ENCODE data around the gene STMP1. TPM values are rescaled to one million over a fixed set of nuclear protein-coding genes. Genes with fewer than 3 reads are reported as not detected.

The STMP1 gene
- total and polyA plus RNA-seq, 2 of the 4 experiments (the other 2 are of a cell fraction): 6.1 to 28.3 TPM

- H3K4ac ChIP-seq (ENCODE audit: low read depth, low read length): peak overlapping the region; percentile 57
- in situ Hi-C loops (cut with MboI; ENCODE audit: low sequenced_read_pairs) (no loop called here), dilution Hi-C loops (cut with HindIII; ENCODE audit: low sequenced_read_pairs, unreplicated experiment) (no loop called here), intact Hi-C loops (cut with micrococcal nuclease) (loop anchor here (2.0 to 10.0 kb wide), 3 partner anchors 39 to 1213 kb away; no protein-coding TSS in a partner anchor)
- H4K20me1 ChIP-seq (ENCODE audit: insufficient read depth, low read length): 0 out of 2 replicates have a peak, but pooled peaks cover 3% of the 10 kb centered on the region
- CTCF ChIA-PET: interaction anchor here (0.7 to 3.1 kb wide), 5 partner anchors 11 to 135 kb away, joined by 3 to 24 read pairs (median 4); no protein-coding TSS in a partner anchor
- H2AK5ac ChIP-seq (ENCODE audit: low read depth, low read length): peak overlapping the region; percentile 49; the same call in 1 of the 2 replicates
- H2BK5ac ChIP-seq (ENCODE audit: low read depth, low read length, poor library complexity, severe bottlenecking): no peak overlapping the region
- no peak overlapping the region for H3K56ac ChIP-seq (ENCODE audit: extremely low read depth, insufficient read depth, low read length)
- peak overlapping the region; percentile 95 to 97 for H4K8ac ChIP-seq (ENCODE audit: low read depth in 2 of 2, low read length in 2 of 2)
- WGBS, 2 experiments (ENCODE audit: extremely low coverage in 2 of 2, insufficient read length in 1 of 2): no CpG with 5 or more reads among the region's 14 CpGs
- H2AFZ ChIP-seq (replicated peaks; ENCODE audit: low read length, poor library complexity): peak overlapping the region; percentile 93
- H2AK9ac ChIP-seq (replicated peaks; ENCODE audit: low read depth, low read length, poor library complexity): peak overlapping the region; percentile 53
- peak overlapping the region; percentile 84 for H3K4me3 ChIP-seq (ENCODE audit: insufficient read depth, low read depth, low read length)
- H4K5ac ChIP-seq (ENCODE audit: low read depth, low read length): peak overlapping the region; percentile 93
- peaks cover 9% of the 10 kb centered on the region for H3K4me1 ChIP-seq (ENCODE audit: control insufficient read depth, insufficient read depth, low read length)
- no peak for ATAC-seq (ENCODE audit: low read depth)
- TF ChIP-seq MXI1 (IDR thresholded peaks at IDR 0.05; ENCODE audit: borderline replicate concordance, low read depth, low read length): no peak
- TF ChIP-seq CEBPB (IDR thresholded peaks at IDR 0.05; ENCODE audit: low read depth, low read length): peak; percentile 80
- peak overlapping the region; percentile 28 for H3K27ac ChIP-seq (ENCODE audit: insufficient read depth, low read length)
- peak overlapping the region; percentile 72; the same call in 1 of the 2 replicates for H4K91ac ChIP-seq (ENCODE audit: insufficient read depth, low read depth, low read length)
- peak overlapping the region; percentile 64; the same call in 1 of the 3 replicates for H2BK15ac ChIP-seq (ENCODE audit: low read depth, low read length)
- peak overlapping the region; percentile 52 for H3K9ac ChIP-seq (ENCODE audit: low read depth, low read length)
- H3K27me3 ChIP-seq (ENCODE audit: control insufficient read depth, insufficient read depth, low read length): no peaks in the 10 kb centered on the region
- 0 out of 2 replicates have a peak overlapping the region, but pooled peaks have one; percentile 48 for H2BK120ac ChIP-seq (ENCODE audit: low read depth, low read length)
- H3K9me1 ChIP-seq (ENCODE audit: insufficient read depth, low read length): peaks cover 8% of the 10 kb centered on the region; the same call in 1 of the 2 replicates
- H3K79me1 ChIP-seq (ENCODE audit: low read depth in 1 of 2, low read length in 2 of 2): peaks cover 8 to 28% of the 10 kb centered on the region in 2 experiments; a peak in 3 of 4 replicates
- no peak for DNase-seq
- H3K23ac ChIP-seq (ENCODE audit: low read depth, low read length): no peak overlapping the region
- no TSS peak for BruUV-seq (replicated peaks)
- peak overlapping the region; percentile 49 for H3K14ac ChIP-seq (replicated peaks; ENCODE audit: low read depth, low read length)
- no peaks in the 10 kb centered on the region for H3K9me3 ChIP-seq (ENCODE audit: control insufficient read depth, insufficient read depth, low read length)
- peak overlapping the region; percentile 21 for H3K18ac ChIP-seq (ENCODE audit: low read depth, low read length)
- POLR2A ChIA-PET (ENCODE audit: unreplicated experiment): interaction anchor here (0.6 kb wide), 1 partner anchor 16 kb away, joined by 3 read pairs; no protein-coding TSS in a partner anchor
- no peaks in the 10 kb centered on the region for H3K36me3 ChIP-seq (ENCODE audit: control insufficient read depth, insufficient read depth, low read length)
- H3K4me2 ChIP-seq (ENCODE audit: low read depth, low read length): peak overlapping the region; percentile 78
- peak overlapping the region; percentile 22; the same call in 1 of the 2 replicates for H2BK20ac ChIP-seq (ENCODE audit: low read depth, low read length)
Measured at GRCh38 chr7:135661311-135662122, 797 bp upstream of the STMP1 start.

Data from IMR-90 (cell line).